ENCODE results near the gene GPC6. TPM values are rescaled to one million over a fixed set of nuclear protein-coding genes. Genes with fewer than 3 reads are reported as not detected.
"Not testable (repeated sequence)": the region's sequence is repeated elsewhere in the genome, so short reads cannot be mapped to it uniquely, and the experiment has no call there.

Gene GPC6
- total RNA-seq, 2 experiments from 2014 or later, result not detected

DNA sequence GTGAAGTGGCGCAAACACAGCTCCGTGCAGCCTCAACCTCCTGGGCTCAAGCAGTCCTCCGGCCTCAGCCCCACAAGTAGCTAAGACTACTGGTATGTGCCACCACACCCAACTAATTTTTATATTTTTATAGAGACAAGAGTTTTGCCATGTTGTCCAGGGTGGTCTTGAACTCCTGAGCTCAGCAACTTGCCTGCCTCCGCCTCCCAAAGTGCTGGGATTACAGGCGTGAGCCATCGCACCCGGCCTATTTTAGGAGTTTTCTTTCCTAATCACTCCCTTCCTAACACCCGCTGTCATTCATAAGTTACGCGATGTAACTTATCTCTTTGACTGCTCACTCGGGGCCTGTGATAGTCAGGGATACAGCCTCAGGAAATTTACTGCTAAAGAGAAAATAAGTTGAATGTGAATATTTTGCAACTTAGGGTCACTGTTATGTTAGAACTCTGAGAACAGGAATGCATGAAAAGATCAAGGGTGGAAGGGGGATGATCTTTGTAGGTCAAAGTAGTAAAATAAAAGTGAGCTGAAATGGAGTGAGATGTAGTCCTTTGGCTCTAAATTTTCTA is 1112.6 kb downstream of the GPC6 start:
- Histone ChIP-seq H2AFZ (ENCODE audit: low read length) (no peak overlapping the region), H3K4me1 (ENCODE audit: insufficient read depth, low read length, poor library complexity, severe bottlenecking) (no peaks in the 10 kb centered on the region), H4K20me1 (ENCODE audit: insufficient read depth, low read length) (no peaks in the 10 kb centered on the region), H3K9me2 (ENCODE audit: insufficient read depth, low read length) (no peaks in the 10 kb centered on the region), H3K4me3 (ENCODE audit: low read depth, low read length, poor library complexity, severe bottlenecking) (no peak overlapping the region), H3K9me3 (ENCODE audit: low read length) (no peaks in the 10 kb centered on the region), H3K79me2 (ENCODE audit: insufficient read depth, low read depth, low read length) (no peaks in the 10 kb centered on the region), H3K27ac (ENCODE audit: low read depth, low read length, poor library complexity, severe bottlenecking) (no peak overlapping the region), H3K4me2 (ENCODE audit: low read length) (no peak overlapping the region), H3K36me3 (ENCODE audit: insufficient read depth, low read length) (no peaks in the 10 kb centered on the region)
- ChIA-PET POLR2A (interaction anchor here (0.6 kb wide), 1 partner anchor 821 kb away, joined by 3 read pairs; no protein-coding TSS in a partner anchor), CTCF (ENCODE audit: unreplicated experiment) (no interaction called here)
- DNase-seq (ENCODE audit: low spot score), result no peak
- intact Hi-C loops (cut with micrococcal nuclease; ENCODE audit: unreplicated experiment), result no loop called here
- TF ChIP-seq, protein P1, sequence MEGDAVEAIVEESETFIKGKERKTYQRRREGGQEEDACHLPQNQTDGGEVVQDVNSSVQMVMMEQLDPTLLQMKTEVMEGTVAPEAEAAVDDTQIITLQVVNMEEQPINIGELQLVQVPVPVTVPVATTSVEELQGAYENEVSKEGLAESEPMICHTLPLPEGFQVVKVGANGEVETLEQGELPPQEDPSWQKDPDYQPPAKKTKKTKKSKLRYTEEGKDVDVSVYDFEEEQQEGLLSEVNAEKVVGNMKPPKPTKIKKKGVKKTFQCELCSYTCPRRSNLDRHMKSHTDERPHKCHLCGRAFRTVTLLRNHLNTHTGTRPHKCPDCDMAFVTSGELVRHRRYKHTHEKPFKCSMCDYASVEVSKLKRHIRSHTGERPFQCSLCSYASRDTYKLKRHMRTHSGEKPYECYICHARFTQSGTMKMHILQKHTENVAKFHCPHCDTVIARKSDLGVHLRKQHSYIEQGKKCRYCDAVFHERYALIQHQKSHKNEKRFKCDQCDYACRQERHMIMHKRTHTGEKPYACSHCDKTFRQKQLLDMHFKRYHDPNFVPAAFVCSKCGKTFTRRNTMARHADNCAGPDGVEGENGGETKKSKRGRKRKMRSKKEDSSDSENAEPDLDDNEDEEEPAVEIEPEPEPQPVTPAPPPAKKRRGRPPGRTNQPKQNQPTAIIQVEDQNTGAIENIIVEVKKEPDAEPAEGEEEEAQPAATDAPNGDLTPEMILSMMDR (conservative IDR thresholded peaks at IDR 0.05; ENCODE audit: low read length), result no peak
- TF ChIP-seq EZH2phosphoT487 (IDR thresholded peaks at IDR 0.05; ENCODE audit: borderline replicate concordance, low read depth, low read length), result no peak
- no TSS peak for BruUV-seq (replicated peaks)

DNA sequence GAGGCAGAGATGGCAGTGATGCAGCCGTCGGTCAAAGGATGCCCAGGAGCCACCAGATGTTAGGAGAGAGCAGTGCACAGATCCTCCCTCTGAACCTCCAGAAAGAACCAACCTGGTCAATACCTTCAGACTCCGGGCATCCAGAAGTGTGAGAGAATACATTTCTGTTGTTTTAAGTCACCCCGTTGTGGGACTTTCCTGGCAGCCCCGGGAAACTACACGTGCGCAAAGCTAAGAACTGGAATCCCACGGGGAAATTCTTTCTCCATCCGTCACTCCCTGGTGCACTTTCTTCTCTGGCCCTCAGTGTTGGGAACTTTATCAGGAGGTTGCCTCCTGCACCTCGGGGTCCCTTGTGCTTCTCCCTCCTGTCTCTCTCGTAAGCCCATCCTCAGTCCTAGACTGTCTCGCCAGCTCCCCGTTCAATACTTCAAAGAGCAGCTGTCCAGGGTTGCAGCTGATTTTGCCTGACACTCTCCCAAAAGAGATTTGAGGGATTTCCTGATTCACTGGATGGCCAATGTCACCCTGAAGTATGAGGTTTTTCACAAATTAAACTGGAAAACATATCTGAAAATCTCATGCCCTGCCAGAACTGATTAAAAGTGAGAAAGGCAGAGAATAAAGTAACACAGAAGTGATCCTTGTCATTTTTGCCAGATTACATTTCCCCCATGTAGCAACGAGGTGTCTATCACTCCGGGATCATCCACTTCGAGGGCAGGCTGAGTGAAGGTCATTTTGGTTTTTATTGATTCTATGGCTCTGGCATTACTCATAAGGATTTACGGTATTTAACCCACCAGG is 1116.0 kb downstream of the GPC6 start:
- Histone ChIP-seq H3K9me2 (ENCODE audit: insufficient read depth, low read length) (no peaks in the 10 kb centered on the region), H2AFZ (ENCODE audit: low read length) (no peak overlapping the region), H3K27ac (ENCODE audit: low read depth, low read length, poor library complexity, severe bottlenecking) (no peak overlapping the region), H3K4me1 (ENCODE audit: insufficient read depth, low read length, poor library complexity, severe bottlenecking) (no peaks in the 10 kb centered on the region), H3K79me2 (ENCODE audit: insufficient read depth, low read depth, low read length) (no peaks in the 10 kb centered on the region), H3K4me3 (ENCODE audit: low read depth, low read length, poor library complexity, severe bottlenecking) (no peak overlapping the region), H3K36me3 (ENCODE audit: insufficient read depth, low read length) (no peaks in the 10 kb centered on the region), H3K4me2 (ENCODE audit: low read length) (no peak overlapping the region), H4K20me1 (ENCODE audit: insufficient read depth, low read length) (no peaks in the 10 kb centered on the region), H3K9me3 (ENCODE audit: low read length) (no peaks in the 10 kb centered on the region)
- BruUV-seq (replicated peaks), result no TSS peak
- ChIA-PET POLR2A (interaction anchor here (0.7 kb wide), 1 partner anchor 46 kb away, joined by 3 read pairs; no protein-coding TSS in a partner anchor), CTCF (ENCODE audit: unreplicated experiment) (no interaction called here)
- DNase-seq (ENCODE audit: low spot score), result no peak
- intact Hi-C loops (cut with micrococcal nuclease; ENCODE audit: unreplicated experiment), result no loop called here
- TF ChIP-seq EZH2phosphoT487 (IDR thresholded peaks at IDR 0.05; ENCODE audit: borderline replicate concordance, low read depth, low read length), result no peak
- TF ChIP-seq, protein P1 (conservative IDR thresholded peaks at IDR 0.05; ENCODE audit: low read length), result no peak

DNA sequence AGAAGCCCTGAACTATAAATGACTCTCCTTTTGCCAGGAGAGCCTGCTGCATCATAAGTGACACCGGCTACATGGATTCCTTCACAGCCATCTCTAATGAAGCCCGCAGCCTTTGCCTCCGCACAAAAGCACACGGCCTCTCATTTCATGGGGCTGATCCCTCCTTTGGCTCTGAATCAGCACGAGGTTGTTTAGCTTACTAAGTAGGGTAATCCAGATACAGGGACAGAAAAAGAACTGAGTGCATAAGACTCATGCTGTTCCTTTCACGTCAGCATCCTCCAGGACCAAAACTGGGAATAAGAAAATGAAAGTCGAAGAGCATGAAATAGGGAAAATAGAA is 1116.6 kb downstream of the GPC6 start:
- no peaks in the 10 kb centered on the region for H4K20me1 ChIP-seq (ENCODE audit: insufficient read depth, low read length)
- no TSS peak for BruUV-seq (replicated peaks)
- no peaks in the 10 kb centered on the region for H3K36me3 ChIP-seq (ENCODE audit: insufficient read depth, low read length)
- no peak overlapping the region for H2AFZ ChIP-seq (ENCODE audit: low read length)
- H3K27ac ChIP-seq (ENCODE audit: low read depth, low read length, poor library complexity, severe bottlenecking), result no peak overlapping the region
- ChIA-PET CTCF (ENCODE audit: unreplicated experiment) (no interaction called here), POLR2A (interaction anchor here (0.7 kb wide), 1 partner anchor 45 kb away, joined by 3 read pairs; no protein-coding TSS in a partner anchor)
- H3K4me3 ChIP-seq (ENCODE audit: low read depth, low read length, poor library complexity, severe bottlenecking), result no peak overlapping the region
- TF ChIP-seq, protein P1 (conservative IDR thresholded peaks at IDR 0.05; ENCODE audit: low read length), result no peak
- no peak for TF ChIP-seq EZH2phosphoT487 (IDR thresholded peaks at IDR 0.05; ENCODE audit: borderline replicate concordance, low read depth, low read length)
- intact Hi-C loops (cut with micrococcal nuclease; ENCODE audit: unreplicated experiment), result no loop called here
- no peak for DNase-seq (ENCODE audit: low spot score)
- no peak overlapping the region for H3K4me2 ChIP-seq (ENCODE audit: low read length)
- H3K9me3 ChIP-seq (ENCODE audit: low read length), result no peaks in the 10 kb centered on the region
- H3K79me2 ChIP-seq (ENCODE audit: insufficient read depth, low read depth, low read length), result no peaks in the 10 kb centered on the region
- H3K9me2 ChIP-seq (ENCODE audit: insufficient read depth, low read length), result no peaks in the 10 kb centered on the region
- H3K4me1 ChIP-seq (ENCODE audit: insufficient read depth, low read length, poor library complexity, severe bottlenecking), result no peaks in the 10 kb centered on the region

DNA sequence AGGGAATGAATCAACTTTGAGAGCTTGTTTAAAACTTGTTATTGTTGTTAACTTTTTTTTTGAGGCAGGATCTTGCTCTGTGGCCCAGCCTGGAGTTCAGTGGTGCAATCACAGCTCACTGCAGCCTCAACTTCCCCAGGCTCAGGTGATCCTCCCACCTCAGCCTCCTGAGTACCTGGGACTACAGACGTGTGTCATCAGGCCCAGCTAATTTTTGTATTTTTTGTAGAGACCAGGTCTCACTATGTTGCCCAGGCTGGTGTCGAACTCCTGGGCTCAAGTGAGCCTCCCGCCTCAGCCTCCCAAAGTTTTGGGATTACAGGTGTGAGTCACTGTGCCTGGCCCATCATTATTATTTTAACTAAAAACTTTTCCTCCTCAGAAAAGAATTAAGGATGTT is 1117.1 kb downstream of the GPC6 start:
- H4K20me1 ChIP-seq (ENCODE audit: insufficient read depth, low read length); BruUV-seq (replicated peaks); H2AFZ ChIP-seq (ENCODE audit: low read length); H3K4me3 ChIP-seq (ENCODE audit: low read depth, low read length, poor library complexity, severe bottlenecking); DNase-seq (ENCODE audit: low spot score); H3K36me3 ChIP-seq (ENCODE audit: insufficient read depth, low read length); H3K27ac ChIP-seq (ENCODE audit: low read depth, low read length, poor library complexity, severe bottlenecking); H3K4me2 ChIP-seq (ENCODE audit: low read length); H3K4me1 ChIP-seq (ENCODE audit: insufficient read depth, low read length, poor library complexity, severe bottlenecking); H3K79me2 ChIP-seq (ENCODE audit: insufficient read depth, low read depth, low read length); CTCF ChIA-PET (ENCODE audit: unreplicated experiment); intact Hi-C loops (cut with micrococcal nuclease; ENCODE audit: unreplicated experiment); H3K9me3 ChIP-seq (ENCODE audit: low read length); H3K9me2 ChIP-seq (ENCODE audit: insufficient read depth, low read length): not testable (repeated sequence)
- POLR2A ChIA-PET, result interaction anchor here (0.7 kb wide), 1 partner anchor 45 kb away, joined by 3 read pairs; no protein-coding TSS in a partner anchor

Measured in OCI-LY7 (cell line).